Stimulated activated CD4-positive, alpha-beta T cell treated with anti-CD3 and anti-CD28 coated beads, TNF-alpha, amount 100 ng/mL, for 48 hours (primary cell): Measurements from ENCODE around the gene DERL2.

Experiments
- DNase-seq, 3 donors: peaks; one replicate each; pipeline ENCODE4 v3.0.0-alpha.2; 2020; ENCODE audit warnings: low read depth in 3 of 3

DERL2 gene

DNA sequence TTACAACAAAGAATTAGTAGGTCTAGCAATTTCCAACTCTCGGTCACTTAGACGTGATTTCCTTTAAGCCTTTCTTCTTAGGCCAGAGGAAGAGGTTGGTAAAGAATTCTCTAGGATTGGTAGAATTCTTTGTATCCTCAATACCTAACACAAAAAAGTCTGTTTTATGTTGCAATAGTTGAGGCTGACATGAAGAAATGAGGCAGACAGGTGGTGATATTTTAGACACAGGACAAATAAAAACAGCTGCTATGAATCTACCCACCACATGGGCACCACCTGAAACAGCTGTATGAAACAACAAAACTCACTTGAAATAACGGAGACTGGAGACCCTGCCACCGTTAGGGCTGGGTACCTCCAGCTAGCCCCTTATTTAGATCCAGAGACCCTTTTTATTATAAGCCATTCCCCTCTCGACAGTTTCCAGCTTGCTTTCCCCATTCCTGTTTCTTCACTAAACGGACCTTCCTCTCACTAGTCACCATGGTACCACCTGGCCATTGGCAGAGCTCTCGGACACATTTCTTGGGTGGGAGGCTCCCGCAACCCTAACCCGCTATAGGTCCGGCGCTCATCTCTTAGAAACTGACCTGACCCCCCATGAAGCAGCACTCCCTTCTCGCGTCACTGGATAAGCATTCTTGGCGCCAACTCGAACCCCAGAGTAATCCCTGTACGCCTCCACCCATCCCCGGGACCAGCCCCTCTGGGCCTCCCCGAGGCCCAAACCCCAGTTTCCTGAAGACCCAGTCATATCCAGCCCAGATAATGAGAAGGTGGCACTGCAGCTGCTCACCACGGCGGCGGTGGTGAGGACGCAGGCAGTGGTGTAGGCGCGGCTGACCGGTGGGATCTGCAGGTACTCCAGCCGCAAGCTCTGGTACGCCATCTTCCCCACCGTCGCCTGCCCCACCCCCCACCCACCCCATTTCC, at the start of gene DERL2:
Gene DERL2 (minus strand): TSS at position 909 of the 936 bp plus-strand sequence. CDS start 17 bp downstream, at position 892.
- DNase-seq, result no peak

DNA sequence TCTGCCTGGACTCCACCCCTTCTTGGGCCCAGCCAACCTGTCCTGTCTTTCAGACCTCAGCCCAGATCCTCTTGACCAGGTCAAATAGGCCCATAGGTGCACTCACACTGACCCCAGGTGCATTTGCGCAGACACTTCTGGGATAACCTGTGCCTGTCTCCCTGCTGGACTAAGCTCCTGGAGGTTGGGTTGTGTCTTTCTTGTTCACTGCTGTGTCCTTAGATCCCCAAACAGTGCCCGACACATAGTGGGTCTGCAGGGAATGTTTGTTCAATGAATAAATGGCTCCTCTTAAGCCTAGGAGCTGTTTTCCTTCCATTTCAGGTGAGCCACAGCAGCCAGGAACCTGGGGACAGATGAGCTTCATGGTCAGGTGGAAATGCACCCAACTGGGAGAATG, 49.5 kb upstream of the DERL2 start:
- DNase-seq, result no peak

- DNase-seq, result no peak
Measured at GRCh38 chr17:5533486-5534315, 47.7 kb upstream of the DERL2 start.

DNA sequence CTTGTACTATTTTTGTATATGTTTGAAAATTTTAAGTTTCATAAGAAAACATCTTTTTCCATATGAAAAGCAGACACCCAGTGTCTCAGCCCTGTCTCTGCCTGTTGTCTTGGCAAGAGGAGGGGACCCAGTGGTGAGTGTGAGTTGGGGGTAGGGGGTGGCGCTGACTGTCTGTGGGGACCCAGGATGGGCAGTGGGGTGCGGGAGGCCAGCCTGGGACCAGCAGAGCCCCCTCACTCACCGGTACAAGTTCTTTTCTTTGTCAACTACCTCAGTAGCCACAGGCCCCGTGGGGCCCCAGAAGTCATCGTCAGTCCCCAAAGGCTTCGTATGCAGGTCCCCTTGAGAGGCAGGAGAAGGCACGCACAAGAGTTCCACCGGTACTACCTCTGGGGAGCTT, 46.6 kb upstream of the DERL2 start:
- no peak for DNase-seq

- DNase-seq, result no peak
Measured at GRCh38 chr17:5531085-5531418, 45.1 kb upstream of the DERL2 start.

GRCh38 chr17:5530265-5531084, 44.5 kb upstream of the DERL2 start:
- no peak for DNase-seq

DNA sequence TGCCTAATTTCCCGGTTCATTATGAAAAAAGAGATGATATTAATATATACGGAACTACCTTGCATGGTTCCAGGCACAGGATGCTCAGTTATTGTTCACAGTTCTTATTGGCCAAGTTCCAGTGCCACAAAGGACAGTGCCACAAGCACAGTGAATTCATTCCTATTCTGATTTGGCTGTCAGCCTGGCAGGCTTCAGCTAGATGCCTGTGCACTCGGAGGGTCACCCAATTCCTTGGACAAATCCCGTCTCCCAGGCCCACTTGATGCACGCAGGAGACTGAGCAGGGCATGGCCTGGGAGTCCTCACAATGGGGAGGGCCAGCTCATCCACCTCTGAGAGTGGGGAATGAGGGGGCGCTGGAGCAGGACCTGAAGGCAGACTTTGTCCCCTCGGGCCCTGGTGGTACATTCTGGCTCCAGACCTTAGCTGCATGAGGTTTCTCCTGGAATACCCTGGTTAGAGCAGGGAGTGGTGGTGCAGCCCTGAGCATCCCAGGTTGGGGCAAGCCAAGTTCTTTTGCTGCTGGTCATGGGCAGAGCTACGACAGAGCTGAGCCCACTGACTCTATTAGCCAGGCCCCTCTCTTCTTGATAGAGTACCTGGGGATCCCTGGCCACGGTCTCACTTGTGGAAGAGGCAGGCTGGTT, 41.7 kb upstream of the DERL2 start:
- no peak for DNase-seq

DNA sequence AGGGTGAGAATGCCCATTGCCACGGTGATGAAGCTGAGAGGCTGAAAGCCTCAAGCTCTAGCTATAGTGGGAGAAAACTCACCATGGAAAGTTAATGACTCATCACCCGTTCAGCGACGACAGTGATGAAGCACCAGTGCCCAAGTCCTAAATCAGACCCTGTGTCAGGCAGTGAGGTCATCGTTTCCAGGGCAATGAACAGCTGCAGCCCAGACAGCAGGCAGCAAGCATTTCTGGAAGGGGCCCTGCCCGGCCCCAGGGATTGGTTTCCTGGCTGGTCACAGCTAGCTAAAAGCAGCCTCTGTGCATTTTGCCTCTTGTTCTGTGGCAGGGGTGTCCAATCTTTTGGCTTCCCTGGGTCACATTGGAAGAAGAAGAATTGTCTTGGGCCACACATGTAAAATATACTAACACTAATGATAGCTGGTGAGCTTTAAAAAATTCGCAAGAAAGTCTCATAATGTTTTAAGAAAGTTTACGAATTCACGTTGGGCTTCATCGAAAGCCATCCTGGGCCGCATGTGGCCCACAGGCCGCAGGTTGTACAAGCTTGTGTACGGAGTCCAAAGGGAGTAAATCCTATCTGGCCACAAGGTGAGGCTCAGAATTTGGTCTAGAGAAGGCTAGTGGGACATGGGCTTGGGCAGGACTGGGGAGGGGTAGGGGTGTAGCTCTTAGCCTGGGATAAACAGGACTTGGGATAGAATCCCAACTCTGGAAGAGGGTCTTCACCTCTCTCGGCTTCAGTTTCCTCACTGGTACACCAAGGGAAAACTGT, 41.0 kb upstream of the DERL2 start:
- peak; percentile 54 to 72 (median 66) for DNase-seq

- no peak for DNase-seq
Measured at GRCh38 chr17:5523249-5523648, 37.3 kb upstream of the DERL2 start.

- no peak for DNase-seq
Measured at GRCh38 chr17:5522476-5522875, 36.5 kb upstream of the DERL2 start.

GRCh38 chr17:5516060-5516792, 30.2 kb upstream of the DERL2 start:
- no peak for DNase-seq

DNA sequence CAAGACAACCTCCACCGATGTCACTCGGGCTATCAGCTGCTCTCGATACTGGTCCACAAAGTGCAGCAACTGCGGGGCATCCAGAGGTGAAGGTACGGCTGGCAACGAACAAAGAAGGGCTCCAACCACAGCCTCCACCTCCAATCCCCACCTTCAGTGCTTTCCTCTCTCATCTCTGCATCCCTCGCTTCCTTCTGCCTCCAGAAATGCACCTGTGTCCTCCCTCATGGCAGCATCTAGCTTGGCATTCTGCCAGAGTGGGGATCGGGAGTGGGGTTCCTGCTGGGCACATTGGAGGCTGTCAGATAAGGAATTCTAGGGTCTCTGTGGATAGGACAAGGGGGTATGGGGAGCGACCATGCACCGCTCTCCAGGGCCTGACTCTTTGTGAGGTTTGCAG, 29.0 kb upstream of the DERL2 start:
- no peak for DNase-seq

GRCh38 chr17:5513628-5514027, 27.6 kb upstream of the DERL2 start:
- DNase-seq, result no peak

- DNase-seq, result no peak
Measured at GRCh38 chr17:5511401-5512225, 25.6 kb upstream of the DERL2 start.

DNA sequence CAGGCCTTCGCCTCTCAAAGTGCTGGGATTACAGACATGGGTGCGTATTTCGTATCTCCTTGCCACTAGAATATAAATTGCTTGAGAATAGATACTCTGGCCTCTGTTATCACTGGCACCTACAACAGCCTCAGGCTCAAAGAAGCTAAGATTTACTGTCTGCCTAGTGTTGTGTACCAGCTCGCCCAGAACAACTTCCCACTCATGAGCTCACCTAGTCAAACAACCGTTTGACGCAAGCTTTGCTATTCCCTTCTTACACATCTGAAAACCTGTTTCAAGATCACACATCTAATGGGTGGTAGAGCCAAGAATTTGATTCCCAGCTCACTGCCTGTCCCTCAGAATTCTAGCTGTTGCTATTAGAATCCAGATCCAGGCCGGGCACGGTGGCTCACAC, 24.8 kb upstream of the DERL2 start:
- DNase-seq, result no peak

DNA sequence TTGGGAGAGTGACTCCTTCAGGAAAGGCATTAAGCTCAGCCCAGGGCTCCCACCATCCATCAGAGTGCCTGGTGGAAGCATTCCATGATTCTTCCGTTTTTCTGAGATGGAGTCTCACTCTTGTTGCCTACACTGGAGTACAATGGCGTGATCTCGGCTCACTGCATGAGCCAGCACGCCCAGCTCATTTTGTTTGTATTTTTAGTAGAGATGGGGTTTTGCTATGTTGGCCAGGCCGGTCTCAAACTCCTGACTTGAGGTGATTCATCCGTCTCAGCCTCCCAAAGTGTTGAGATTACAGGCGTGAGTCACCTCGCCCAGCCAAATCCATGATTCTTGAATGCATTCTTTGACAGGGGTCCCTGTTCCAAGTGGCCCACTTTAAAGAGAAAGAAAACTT, 23.5 kb upstream of the DERL2 start:
- DNase-seq, result no peak

- DNase-seq, result no peak
Measured at GRCh38 chr17:5508810-5509209, 22.8 kb upstream of the DERL2 start.

GRCh38 chr17:5506307-5506706, 20.3 kb upstream of the DERL2 start:
- DNase-seq, result no peak

GRCh38 chr17:5502552-5502951, 16.6 kb upstream of the DERL2 start:
- DNase-seq, result no peak
